Activated naive CD8-positive, alpha-beta T cell (primary cell): ENCODE data around the gene VEZT.
"Not testable (repeated sequence)": the region's sequence is repeated elsewhere in the genome, so short reads cannot be mapped to it uniquely, and the experiment has no call there.

Experiments
- H3K27ac Mint-ChIP-seq: one replicate; pipeline ENCODE4 v1.8.0; 2021; ENCODE audit warnings: mixed read lengths
- H3K27me3 Mint-ChIP-seq: one replicate; pipeline ENCODE4 v1.8.0; 2021; ENCODE audit warnings: mixed read lengths
- H3K36me3 Mint-ChIP-seq: one replicate; pipeline ENCODE4 v1.8.0; 2021; ENCODE audit warnings: mixed read lengths
- H3K4me1 Mint-ChIP-seq: one replicate; pipeline ENCODE4 v1.8.0; 2021; ENCODE audit warnings: low read depth, mixed read lengths
- H3K4me3 Mint-ChIP-seq: one replicate; pipeline ENCODE4 v1.8.0; 2021; ENCODE audit warnings: mild to moderate bottlenecking, mixed read lengths
- H3K9me3 Mint-ChIP-seq: one replicate; pipeline ENCODE4 v1.8.0; 2021; ENCODE audit warnings: low read depth, mixed read lengths

Gene VEZT

DNA sequence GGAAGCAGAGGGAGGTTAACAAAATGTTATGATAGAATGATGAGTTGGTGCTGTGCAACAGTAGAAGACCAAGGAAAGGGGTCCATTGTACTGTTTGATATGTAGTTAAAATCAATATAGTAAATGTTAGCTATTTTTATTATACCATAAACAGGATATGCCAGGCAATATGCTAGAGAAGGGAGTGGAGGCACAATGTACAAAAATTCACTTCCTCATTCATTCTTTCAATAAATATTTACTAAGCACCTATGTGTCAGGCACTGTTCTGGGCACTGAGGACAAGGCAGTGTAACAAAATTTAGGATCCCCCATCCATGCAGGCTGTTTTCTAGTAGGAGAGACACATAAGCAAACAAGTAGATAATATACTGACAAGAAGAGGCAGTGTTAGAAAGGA is 25.3 kb upstream of the VEZT start:
- Mint-ChIP-seq H3K4me1 (no peaks in the 10 kb centered on the region), H3K36me3 (no peaks in the 10 kb centered on the region), H3K4me3 (no peak overlapping the region), H3K9me3 (no peaks in the 10 kb centered on the region), H3K27ac (no peak overlapping the region), H3K27me3 (no peaks in the 10 kb centered on the region)

- no peaks in the 10 kb centered on the region for H3K36me3 Mint-ChIP-seq
- H3K4me3 Mint-ChIP-seq, result no peak overlapping the region
- no peaks in the 10 kb centered on the region for H3K27me3 Mint-ChIP-seq
Measured at GRCh38 chr12:95193139-95193538, 24.5 kb upstream of the VEZT start.

GRCh38 chr12:95195122-95195521 is 22.5 kb upstream of the VEZT start:
- no peaks in the 10 kb centered on the region for H3K4me1 Mint-ChIP-seq
- no peaks in the 10 kb centered on the region for H3K36me3 Mint-ChIP-seq
- no peaks in the 10 kb centered on the region for H3K9me3 Mint-ChIP-seq
- no peak overlapping the region for H3K4me3 Mint-ChIP-seq
- peaks cover 3% of the 10 kb centered on the region for H3K27me3 Mint-ChIP-seq
- H3K27ac Mint-ChIP-seq, result no peak overlapping the region

More at GRCh38 chr12:95193139-95193538, 24.5 kb upstream of the VEZT start:
- no peaks in the 10 kb centered on the region for H3K9me3 Mint-ChIP-seq
- H3K4me1 Mint-ChIP-seq, result no peaks in the 10 kb centered on the region
- no peak overlapping the region for H3K27ac Mint-ChIP-seq

GRCh38 chr12:95196875-95197569 is 20.6 kb upstream of the VEZT start:
- H3K27me3 Mint-ChIP-seq, H3K9me3 Mint-ChIP-seq, H3K4me1 Mint-ChIP-seq, H3K36me3 Mint-ChIP-seq, H3K27ac Mint-ChIP-seq, H3K4me3 Mint-ChIP-seq: not testable (repeated sequence)

- Mint-ChIP-seq H3K4me1 (peaks cover 3% of the 10 kb centered on the region), H3K9me3 (no peaks in the 10 kb centered on the region), H3K4me3 (no peak overlapping the region), H3K27me3 (peaks cover 3% of the 10 kb centered on the region), H3K36me3 (no peaks in the 10 kb centered on the region), H3K27ac (no peak overlapping the region)
Measured at GRCh38 chr12:95197636-95198035, 20.0 kb upstream of the VEZT start.

- peaks cover 8% of the 10 kb centered on the region for H3K4me1 Mint-ChIP-seq
- H3K36me3 Mint-ChIP-seq, result peaks cover 2% of the 10 kb centered on the region
- no peak overlapping the region for H3K4me3 Mint-ChIP-seq
- H3K27ac Mint-ChIP-seq, result no peak overlapping the region
- no peaks in the 10 kb centered on the region for H3K9me3 Mint-ChIP-seq
- peaks cover 3% of the 10 kb centered on the region for H3K27me3 Mint-ChIP-seq
Measured at GRCh38 chr12:95198914-95199313, 18.7 kb upstream of the VEZT start.

GRCh38 chr12:95200128-95200894 is 17.3 kb upstream of the VEZT start:
- H3K36me3 Mint-ChIP-seq, result peaks cover 2% of the 10 kb centered on the region
- H3K4me3 Mint-ChIP-seq, result no peak overlapping the region
- no peaks in the 10 kb centered on the region for H3K9me3 Mint-ChIP-seq
- peaks cover 3% of the 10 kb centered on the region for H3K27me3 Mint-ChIP-seq
- no peak overlapping the region for H3K27ac Mint-ChIP-seq
- H3K4me1 Mint-ChIP-seq, result peaks cover 8% of the 10 kb centered on the region

GRCh38 chr12:95201056-95201670 is 16.4 kb upstream of the VEZT start:
- H3K4me1 Mint-ChIP-seq, result peaks cover 8% of the 10 kb centered on the region

GRCh38 chr12:95202691-95203486 is 14.7 kb upstream of the VEZT start:
- no peak overlapping the region for H3K4me3 Mint-ChIP-seq
- H3K27me3 Mint-ChIP-seq, result peaks cover 3% of the 10 kb centered on the region
- H3K4me1 Mint-ChIP-seq, result peaks cover 8% of the 10 kb centered on the region
- no peaks in the 10 kb centered on the region for H3K9me3 Mint-ChIP-seq
- no peak overlapping the region for H3K27ac Mint-ChIP-seq
- H3K36me3 Mint-ChIP-seq, result peaks cover 2% of the 10 kb centered on the region

More at GRCh38 chr12:95201056-95201670, 16.4 kb upstream of the VEZT start:
- H3K4me3 Mint-ChIP-seq, result no peak overlapping the region
- H3K9me3 Mint-ChIP-seq, result no peaks in the 10 kb centered on the region
- H3K27me3 Mint-ChIP-seq, result peaks cover 3% of the 10 kb centered on the region
- H3K27ac Mint-ChIP-seq, result no peak overlapping the region
- peaks cover 2% of the 10 kb centered on the region for H3K36me3 Mint-ChIP-seq

DNA sequence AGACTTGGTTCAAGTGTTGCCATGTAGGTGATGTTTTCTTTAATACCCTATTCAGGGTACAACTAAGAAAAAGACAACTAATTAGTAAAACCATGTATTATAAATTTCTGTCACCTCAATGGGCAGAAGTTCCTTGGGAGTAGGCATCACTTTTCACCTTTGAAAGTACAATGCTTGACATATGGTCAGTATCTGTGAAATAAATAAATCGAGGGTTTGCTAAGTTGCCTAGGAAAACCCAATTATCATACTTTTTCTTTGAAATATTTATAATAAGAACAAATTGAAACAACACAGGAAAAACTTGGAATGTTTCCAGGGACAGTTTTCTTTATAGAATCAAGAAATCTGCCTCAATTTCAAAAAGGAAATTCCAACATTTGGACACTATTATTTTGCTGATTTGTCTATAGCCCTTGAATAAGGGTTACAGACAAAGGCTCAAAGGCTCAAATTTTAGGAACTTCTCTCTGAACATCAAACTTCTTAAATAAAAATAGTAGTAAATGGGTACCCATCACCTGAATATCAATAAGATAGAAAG is 14.0 kb upstream of the VEZT start:
- no peak overlapping the region for H3K4me3 Mint-ChIP-seq
- H3K27ac Mint-ChIP-seq, result no peak overlapping the region
- peaks cover 8% of the 10 kb centered on the region for H3K4me1 Mint-ChIP-seq
- H3K36me3 Mint-ChIP-seq, result peaks cover 2% of the 10 kb centered on the region
- peaks cover 3% of the 10 kb centered on the region for H3K27me3 Mint-ChIP-seq
- H3K9me3 Mint-ChIP-seq, result no peaks in the 10 kb centered on the region

DNA sequence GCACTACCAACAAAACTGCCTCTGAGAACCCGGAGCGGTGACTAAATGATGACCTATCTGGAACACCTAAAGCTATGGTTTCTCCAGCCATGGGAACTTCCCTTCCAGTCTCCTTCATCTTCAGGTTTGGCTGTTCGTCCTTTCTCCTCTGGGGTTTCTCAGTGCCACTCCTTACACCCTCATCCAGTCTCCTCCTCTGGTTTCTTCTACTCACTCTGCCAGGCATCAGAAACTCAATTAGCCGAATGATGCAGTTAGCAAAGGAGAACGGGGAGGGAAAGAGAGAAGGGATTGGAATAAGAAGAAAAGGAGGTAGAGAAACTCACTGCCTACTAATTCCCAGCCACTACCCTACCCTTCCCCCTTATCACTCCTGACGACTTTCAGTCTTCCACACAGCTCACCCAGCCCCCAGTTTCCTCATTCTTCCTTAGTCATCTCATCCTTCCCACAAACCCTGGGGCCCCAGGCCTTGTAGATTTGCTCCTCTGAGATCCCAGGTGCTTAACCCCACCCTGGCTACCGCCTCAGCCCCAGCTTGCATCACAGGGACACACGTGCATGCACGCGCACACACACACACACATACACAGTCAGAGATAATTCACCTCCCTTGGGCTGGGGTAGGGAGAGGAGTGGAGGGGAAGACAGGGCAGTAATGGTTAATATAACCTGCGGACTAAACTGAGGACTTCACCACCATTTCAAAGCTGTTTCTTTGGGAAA is 13.3 kb upstream of the VEZT start:
- Mint-ChIP-seq H3K9me3 (no peaks in the 10 kb centered on the region), H3K4me3 (no peak overlapping the region), H3K27me3 (no peaks in the 10 kb centered on the region), H3K27ac (no peak overlapping the region), H3K4me1 (peaks cover 8% of the 10 kb centered on the region), H3K36me3 (peaks cover 2% of the 10 kb centered on the region)

- H3K4me1 Mint-ChIP-seq, result peaks cover 8% of the 10 kb centered on the region
- no peaks in the 10 kb centered on the region for H3K9me3 Mint-ChIP-seq
- peaks cover 2% of the 10 kb centered on the region for H3K36me3 Mint-ChIP-seq
- H3K27ac Mint-ChIP-seq, result no peak overlapping the region
- H3K27me3 Mint-ChIP-seq, result no peaks in the 10 kb centered on the region
- no peak overlapping the region for H3K4me3 Mint-ChIP-seq
Measured at GRCh38 chr12:95205016-95205624, 12.5 kb upstream of the VEZT start.

GRCh38 chr12:95205685-95206084 is 11.9 kb upstream of the VEZT start:
- no peaks in the 10 kb centered on the region for H3K27me3 Mint-ChIP-seq
- no peaks in the 10 kb centered on the region for H3K9me3 Mint-ChIP-seq
- H3K36me3 Mint-ChIP-seq, result peaks cover 2% of the 10 kb centered on the region
- no peak overlapping the region for H3K27ac Mint-ChIP-seq
- H3K4me3 Mint-ChIP-seq, result no peak overlapping the region
- peaks cover 8% of the 10 kb centered on the region for H3K4me1 Mint-ChIP-seq

GRCh38 chr12:95206916-95207315 is 10.7 kb upstream of the VEZT start:
- Mint-ChIP-seq H3K4me1 (peaks cover 6% of the 10 kb centered on the region), H3K9me3 (no peaks in the 10 kb centered on the region), H3K27me3 (no peaks in the 10 kb centered on the region), H3K27ac (no peak overlapping the region), H3K4me3 (no peak overlapping the region), H3K36me3 (peaks cover 2% of the 10 kb centered on the region)
